ENCODE results near the gene TIMP1.

- TF ChIP-seq CTCF (conservative IDR thresholded peaks at IDR 0.05; ENCODE audit: low read length) (no peak), EZH2phosphoT487 (IDR thresholded peaks at IDR 0.05; ENCODE audit: borderline replicate concordance, low read depth, low read length) (no peak)
These were observed 17.7 kb upstream of the TIMP1 start for GRCh38 chrX:47564438-47565085.
